GM21423 (cell line): ENCODE results near the gene YPEL3.
"Not testable (repeated sequence)": the region's sequence is repeated elsewhere in the genome, so short reads cannot be mapped to it uniquely, and the experiment has no call there.

Source experiments
- ATAC-seq: cut with Tn5 transposase; IDR thresholded peaks from one replicate; pipeline ENCODE4 v1.9.1; 2021; ENCODE audit warnings: mild to moderate bottlenecking, moderate library complexity; ENCODE audit not compliant: unreplicated experiment

Gene YPEL3

DNA sequence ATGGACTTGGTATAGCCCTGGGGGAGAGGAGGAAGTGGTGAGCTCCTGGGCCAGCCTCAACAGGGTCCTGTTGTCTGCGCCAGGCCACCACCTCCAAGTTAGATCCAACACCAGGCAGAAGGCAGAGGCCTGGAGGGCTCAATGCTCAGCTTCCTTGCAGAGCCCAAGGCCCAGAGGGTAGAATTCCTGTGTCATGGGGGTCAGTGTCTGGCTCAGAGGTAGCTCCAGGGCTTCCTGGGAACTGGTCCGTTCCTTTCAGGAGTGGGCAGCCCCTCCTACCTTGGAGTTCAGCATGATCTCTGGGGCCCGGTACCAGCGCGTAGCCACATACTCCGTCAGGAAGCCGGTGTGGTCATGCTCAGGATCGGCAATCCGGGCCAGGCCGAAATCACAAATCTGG is 21.8 kb upstream of the YPEL3 start:
- ATAC-seq = no peak

DNA sequence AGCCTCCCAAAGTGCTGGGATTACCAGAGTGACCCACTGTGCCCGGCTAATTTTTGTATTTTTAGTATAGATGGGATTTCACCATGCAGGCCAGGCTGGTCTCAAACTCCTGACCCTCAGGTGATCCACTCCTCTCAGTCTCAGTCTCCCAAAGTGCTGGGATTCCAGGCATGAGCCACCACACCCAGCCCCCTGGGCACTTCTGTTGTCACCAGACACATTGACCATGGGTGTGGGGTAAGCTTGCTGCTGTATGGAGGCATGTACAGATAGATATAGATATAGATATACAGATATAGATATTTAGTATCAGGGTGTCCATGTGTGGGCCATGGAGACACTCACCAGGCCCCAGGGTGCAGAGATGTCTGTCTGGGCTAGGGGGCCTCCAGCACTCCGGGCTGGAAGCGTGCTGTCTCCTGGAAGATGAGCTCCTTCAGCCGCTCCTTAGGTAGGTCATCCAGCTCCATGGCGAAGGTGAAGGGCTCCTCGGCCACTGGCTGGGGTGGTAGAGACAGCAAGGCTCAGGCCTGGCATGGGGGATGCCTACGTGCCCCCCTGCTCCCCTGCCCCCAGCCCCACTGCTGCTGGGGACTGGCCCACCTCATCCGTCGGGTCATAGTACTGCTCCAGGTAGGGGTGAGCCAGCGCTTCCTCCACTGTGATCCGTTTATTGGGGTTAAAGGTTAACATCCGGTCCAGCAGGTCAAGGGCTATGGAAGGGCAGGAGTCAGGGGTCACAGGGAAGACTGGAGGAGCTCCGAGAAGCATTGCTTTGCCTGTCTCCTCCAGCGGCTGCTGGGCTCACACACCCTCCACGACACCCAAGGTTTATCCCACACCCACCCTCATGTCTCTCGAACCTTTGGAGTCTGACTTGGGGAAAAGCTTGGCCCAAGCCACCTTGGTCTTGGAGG is 20.5 kb upstream of the YPEL3 start:
- ATAC-seq = no peak

- no peak for ATAC-seq
Measured at GRCh38 chr16:30115238-30115637, 19.2 kb upstream of the YPEL3 start.

- ATAC-seq = not testable (repeated sequence)
Measured at GRCh38 chr16:30114833-30115232, 18.8 kb upstream of the YPEL3 start.

GRCh38 chr16:30114411-30114810 is 18.4 kb upstream of the YPEL3 start:
- no peak for ATAC-seq

GRCh38 chr16:30113711-30114333 is 17.8 kb upstream of the YPEL3 start:
- ATAC-seq = no peak

DNA sequence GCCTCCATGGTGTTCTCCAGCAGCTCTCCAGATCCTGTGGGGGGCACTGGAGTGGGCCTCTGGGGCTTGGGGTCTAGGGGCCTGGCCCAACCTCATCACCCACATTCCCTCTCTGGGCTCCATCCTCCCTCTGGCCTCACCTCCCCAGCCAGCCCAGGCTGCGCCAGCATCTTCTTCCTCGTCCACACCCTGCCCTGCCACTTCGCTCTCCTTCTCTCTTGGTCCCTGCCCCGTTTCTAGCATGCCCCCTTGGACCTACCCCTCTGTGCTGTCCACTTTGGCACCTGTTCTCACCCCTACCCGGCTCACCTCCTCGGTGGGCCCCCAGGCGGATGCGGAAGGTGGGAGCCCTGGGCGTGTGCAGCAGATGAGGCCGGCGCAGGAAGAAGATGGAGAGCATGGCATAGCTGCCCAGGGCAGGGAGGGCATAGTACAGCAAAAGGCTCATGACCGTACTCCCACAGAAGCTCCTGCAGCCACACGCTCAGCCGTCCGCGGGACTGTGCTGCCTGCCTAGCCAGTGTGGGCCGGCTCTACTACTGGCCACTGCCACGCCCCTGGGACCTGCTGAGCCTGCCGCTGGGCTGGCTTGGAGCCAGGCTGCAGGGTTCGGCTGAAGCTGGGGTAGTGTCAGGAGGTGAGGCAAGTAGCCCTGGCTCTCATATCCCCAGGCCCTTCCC is 17.2 kb upstream of the YPEL3 start, which contains the start of gene GDPD3:
Gene GDPD3 (minus strand): TSS at position 507 of the 680 bp plus-strand sequence. CDS start 59 bp downstream, at position 448.
- no peak for ATAC-seq

GRCh38 chr16:30112197-30113030 is 16.4 kb upstream of the YPEL3 start:
- no peak for ATAC-seq

DNA sequence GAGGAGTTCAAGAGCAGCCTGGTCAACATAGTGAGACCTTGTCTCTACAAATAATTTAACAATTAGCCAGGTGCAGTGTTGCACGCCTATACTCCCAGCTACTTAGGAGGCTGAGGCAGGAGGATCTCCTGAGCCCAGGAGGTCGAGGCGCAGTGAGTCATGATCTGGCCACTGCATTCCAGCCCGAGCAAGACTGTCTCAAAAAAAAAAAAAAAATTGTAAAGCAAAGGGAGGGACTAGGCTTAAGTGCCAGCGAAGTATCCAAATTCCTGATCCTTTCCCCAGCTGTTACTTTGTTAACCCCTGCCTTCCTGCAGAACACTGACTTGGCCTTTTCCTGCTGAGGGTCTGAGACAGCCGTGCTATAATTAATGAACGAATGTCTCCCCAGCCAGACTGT is 14.6 kb upstream of the YPEL3 start:
- ATAC-seq = no peak

GRCh38 chr16:30108059-30108850 is 12.2 kb upstream of the YPEL3 start:
- no peak for ATAC-seq

- no peak for ATAC-seq
Measured at GRCh38 chr16:30104492-30104891, 8.5 kb upstream of the YPEL3 start.

DNA sequence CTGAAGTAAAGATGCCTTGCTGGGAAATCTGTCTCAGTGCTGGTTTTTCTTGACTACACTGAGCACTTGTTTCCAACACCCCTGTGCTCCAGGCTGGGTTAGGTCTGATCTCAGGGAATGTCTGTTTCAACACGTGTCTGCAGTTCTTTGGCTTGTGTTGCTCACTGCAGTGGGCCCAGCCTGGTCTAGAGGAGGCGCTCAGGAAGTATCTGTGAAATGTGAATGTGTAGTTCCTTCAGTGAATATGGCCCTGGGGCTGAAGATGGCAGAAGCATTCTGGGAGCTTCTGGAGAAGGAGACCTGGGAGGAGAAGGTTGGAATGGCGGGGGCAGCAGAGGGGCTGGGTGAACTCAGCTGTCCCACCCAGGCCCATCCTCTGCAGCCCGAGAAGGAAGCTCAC is 8.1 kb upstream of the YPEL3 start:
- ATAC-seq = no peak

DNA sequence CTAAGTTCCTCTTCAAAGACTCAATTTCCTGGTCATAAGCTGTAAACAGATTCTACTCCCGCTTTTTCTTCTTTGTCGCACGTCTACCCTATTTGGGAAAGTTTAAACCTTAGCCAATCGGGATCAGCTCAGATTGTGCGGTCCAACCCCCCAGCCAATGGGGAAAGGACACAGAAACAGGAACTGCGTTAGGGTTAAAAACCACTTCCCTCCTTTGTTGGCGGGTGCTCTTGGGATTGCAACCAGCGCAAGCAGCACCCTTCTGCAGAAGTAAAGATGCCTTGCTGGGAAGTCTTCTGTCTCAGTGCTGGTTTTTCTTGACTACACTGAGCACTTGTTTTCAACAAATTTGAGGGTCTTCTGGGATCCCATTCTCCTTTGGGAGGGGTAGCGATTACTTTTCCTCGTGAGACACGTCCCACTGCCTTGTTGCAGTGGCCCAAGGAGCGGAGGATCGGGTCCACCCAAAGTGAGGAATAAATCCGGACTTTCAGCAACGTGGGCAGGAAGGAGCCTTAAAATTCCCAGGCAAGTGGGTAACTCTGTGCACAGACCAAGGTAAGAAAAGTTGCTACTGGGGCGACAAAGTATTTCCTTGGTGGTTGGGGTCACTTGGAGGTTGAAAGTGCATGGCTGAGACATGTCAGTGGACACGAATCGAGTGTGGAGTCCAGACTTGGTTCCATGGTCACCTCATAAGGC is 1.0 kb upstream of the YPEL3 start:
- no peak for ATAC-seq

DNA sequence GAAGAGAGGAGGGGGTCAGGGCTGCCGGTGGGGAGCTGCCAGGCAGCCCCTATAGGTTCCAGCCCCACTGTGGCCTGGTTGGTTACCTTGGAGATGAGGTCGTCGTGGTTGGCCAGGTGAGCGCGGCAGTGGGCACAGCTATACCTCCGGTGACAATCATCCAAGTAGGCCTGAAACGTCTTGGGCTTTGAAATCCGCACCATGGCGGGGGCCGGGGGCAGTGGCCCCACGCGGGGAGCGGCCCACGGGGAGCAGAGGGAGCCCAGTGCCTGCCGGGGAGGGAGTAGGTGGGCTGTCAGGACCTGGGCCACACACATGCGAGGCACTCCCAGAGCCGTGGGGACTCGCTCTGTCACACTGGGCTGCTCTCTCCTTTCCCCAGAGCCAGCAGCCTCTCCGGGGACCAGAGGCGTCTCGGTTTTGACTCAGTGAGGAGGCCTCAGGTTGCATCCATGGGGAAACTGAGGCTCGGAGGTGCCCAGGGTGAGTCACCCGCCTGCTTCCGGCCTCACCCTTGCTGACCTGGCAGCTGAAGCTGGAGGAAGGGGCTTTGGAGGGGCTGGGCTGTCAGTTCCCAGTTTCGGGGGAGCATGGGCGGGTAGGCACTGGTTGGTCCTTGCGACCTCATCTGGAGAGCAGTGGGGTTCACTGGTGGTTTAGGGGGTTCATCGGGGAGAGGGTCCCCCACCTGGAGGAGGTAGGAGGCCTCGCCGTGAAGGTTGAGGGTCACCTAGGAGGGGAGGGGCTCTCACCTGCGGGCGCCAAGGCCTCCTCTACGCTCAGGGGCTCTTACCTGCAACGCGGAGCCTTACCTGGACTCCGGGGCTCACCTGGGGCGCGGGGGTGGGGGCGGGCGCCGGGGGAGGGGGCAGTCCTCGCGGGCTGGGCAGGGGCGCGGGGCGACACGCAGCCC is 591 bp downstream of the YPEL3 start:
- no peak for ATAC-seq

DNA sequence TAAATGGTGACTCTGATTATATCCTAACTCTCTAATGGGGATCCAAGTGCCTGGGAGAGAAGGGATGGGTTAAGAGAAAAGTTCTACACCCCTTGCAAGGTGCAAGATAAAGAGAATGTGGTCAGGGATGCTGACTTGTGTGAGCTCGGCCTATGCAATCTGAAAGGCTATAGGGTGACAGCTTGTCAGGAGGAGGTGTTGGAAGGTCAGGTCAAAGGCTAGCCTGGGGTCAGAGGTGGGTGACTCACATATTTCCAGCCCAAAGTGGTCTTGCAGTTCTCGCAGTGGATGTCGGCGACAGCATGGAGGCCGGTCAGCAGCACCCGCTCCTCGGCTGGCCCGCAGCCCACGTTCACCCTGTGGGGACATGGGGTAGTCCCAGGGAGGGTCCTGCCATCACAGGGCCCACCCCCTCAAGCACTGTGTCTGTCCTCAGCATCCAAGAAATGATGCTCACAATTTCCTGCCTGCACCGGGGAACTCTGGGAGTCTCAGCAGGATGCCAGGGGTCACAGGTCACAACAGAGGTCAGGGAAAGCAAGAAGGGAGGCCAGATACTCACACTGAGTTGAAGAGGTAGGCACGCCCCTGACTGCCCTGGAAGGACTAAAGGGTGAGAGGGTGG is 1.4 kb downstream of the YPEL3 start:
- no peak for ATAC-seq

- ATAC-seq = peak; percentile 50
Measured at GRCh38 chr16:30092373-30093010, 3.5 kb downstream of the YPEL3 start.
